Panc1 (cell line): ENCODE measurements around the gene EIF3L. TPM values are rescaled to one million over a fixed set of nuclear protein-coding genes. Genes with fewer than 3 reads are reported as not detected.

Experiments used
- ATAC-seq: fragments of 200-7000 bp; cut with Tn5 transposase; 2 replicates; pipeline ENCODE4 v1.9.1; 2020; ENCODE audit warnings: mild to moderate bottlenecking, moderate library complexity
- BruUV-seq: library from RNA; stranded (reverse); fragments of 400-500 nt; replicated peaks from 2 replicates; lab custom pipeline; 2021; lab: Mats Ljungman, UMichigan
- CTCF ChIA-PET: fragments of 300-600 bp; sonication (Branson Sonifier 250); formaldehyde crosslinking; loops from one replicate; lab custom pipeline; 2022; ENCODE audit warnings: antibody characterized with exemption; lab: Charles Lee
- POLR2A ChIA-PET: fragments of 300-600 bp; sonication (Branson Sonifier 250); formaldehyde crosslinking; loops from one replicate; lab custom pipeline; 2022; ENCODE audit warnings: antibody characterized with exemption; lab: Charles Lee
- DNase-seq: peaks from one replicate; pipeline ENCODE4 v3.0.0-alpha.2; 2010; ENCODE audit warnings: low read depth, low spot score
- H3K27ac ChIP-seq: 2 replicates; pipeline ENCODE4 v1.5.1; 2011; ENCODE audit warnings: mild to moderate bottlenecking, low read length, inconsistent platforms
- H3K27me3 ChIP-seq: fragments of 200-500 bp; sonication (Bioruptor generic); 2 replicates; pipeline ENCODE4 v1.6.0; 2014; ENCODE audit warnings: low read length, inconsistent platforms; ENCODE audit not compliant: control insufficient read depth, insufficient read depth
- H3K36me3 ChIP-seq: fragments of 200-500 bp; sonication (Bioruptor generic); 2 replicates; pipeline ENCODE4 v1.5.1; 2014; ENCODE audit warnings: inconsistent platforms, mild to moderate bottlenecking, low read length, moderate library complexity; ENCODE audit not compliant: control insufficient read depth, insufficient read depth
- H3K4me1 ChIP-seq: 2 replicates; pipeline ENCODE4 v1.5.1; 2011; ENCODE audit warnings: inconsistent platforms, mild to moderate bottlenecking, low read length, moderate library complexity; ENCODE audit not compliant: control insufficient read depth, insufficient read depth
- H3K4me3 ChIP-seq, 2 experiments: 2 replicates each; pipeline ENCODE4 v1.5.1; 2011 to 2012; ENCODE audit warnings: low read depth in 2 of 2, low read length in 2 of 2, mild to moderate bottlenecking in 2 of 2, inconsistent platforms in 1 of 2, moderate library complexity in 1 of 2
- H3K9me3 ChIP-seq: fragments of 200-500 bp; sonication (Bioruptor generic); 2 replicates; pipeline ENCODE4 v1.5.1; 2014; ENCODE audit warnings: low read depth, mild to moderate bottlenecking, inconsistent platforms, low read length, moderate library complexity; ENCODE audit not compliant: control insufficient read depth, insufficient read depth
- POLR2AphosphoS5 ChIP-seq: IDR thresholded peaks from 2 replicates; pipeline ENCODE4 v1.6.1; 2012; ENCODE audit warnings: mild to moderate bottlenecking, low read depth, low read length, moderate library complexity
- SIN3A ChIP-seq: IDR thresholded peaks from 2 replicates; pipeline ENCODE4 v1.6.1; 2012; ENCODE audit warnings: low read depth, mild to moderate bottlenecking, low read length, moderate library complexity, borderline replicate concordance; ENCODE audit not compliant: insufficient read depth
- TCF7L2 ChIP-seq: IDR thresholded peaks from 2 replicates; pipeline ENCODE4 v1.6.1; 2011; ENCODE audit warnings: mild to moderate bottlenecking, low read depth, low read length, inconsistent platforms
- in situ Hi-C: cut with HindIII; loops from 2 replicates; pipeline ENCODE4 v1.10.0; 2016; ENCODE audit warnings: low sequenced_read_pairs, low pct_unique_long_range_greater_than_20kb
- intact Hi-C: fragments of 100-400 bp; cut with micrococcal nuclease; formaldehyde crosslinking; loops from one replicate; pipeline ENCODE4 v1.10.0; 2022; ENCODE audit not compliant: unreplicated experiment
- total RNA-seq: library from RNA; stranded (reverse); gene quantifications from one replicate; pipeline ENCODE4 v1.2.1, GENCODE V29; 2021; ENCODE audit not compliant: unreplicated experiment
- TF ChIP-seq, protein P1 (sequence below): fragments of 450-650 bp; IDR thresholded peaks from 2 replicates; pipeline ENCODE4 v1.5.1; 2017; ENCODE audit warnings: mild to moderate bottlenecking
- TF ChIP-seq, protein P2 (sequence below), 2 experiments: IDR thresholded peaks; 2 replicates each; pipeline ENCODE4 v1.6.1; 2011 to 2012; ENCODE audit warnings: low read depth in 2 of 2, control low read depth in 1 of 2, low read length in 1 of 2, mild to moderate bottlenecking in 1 of 2, moderate library complexity in 1 of 2; ENCODE audit not compliant: insufficient read depth in 1 of 2

EIF3L gene
- total RNA-seq, 1 experiment from 2014 or later: 211 TPM

DNA sequence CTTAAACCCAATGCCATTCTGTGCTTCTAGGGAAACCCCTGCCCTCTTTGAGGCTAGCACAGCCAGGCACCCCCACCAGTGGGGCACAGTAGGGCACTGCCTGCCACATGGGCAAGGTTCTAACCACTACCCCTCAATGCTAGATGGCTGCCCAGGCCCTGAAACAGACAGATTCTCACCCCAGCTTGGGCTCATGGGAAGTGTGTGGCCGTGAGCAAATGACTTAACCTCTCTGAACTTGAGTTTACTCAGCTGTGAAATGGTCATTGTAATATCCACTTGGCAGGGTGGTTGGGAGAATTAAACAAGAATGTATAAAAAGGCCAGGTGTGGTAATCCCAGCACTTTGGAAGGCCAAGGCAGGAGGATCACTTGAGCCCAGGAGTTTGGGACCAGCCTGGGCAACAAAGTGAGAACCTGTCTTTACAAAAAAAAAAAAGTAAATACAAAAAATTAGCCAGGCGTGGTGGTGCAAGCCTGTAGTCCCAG is 81.8 kb downstream of the EIF3L start:
- CTCF ChIA-PET: interaction anchor here (0.7 to 1.0 kb wide), 2 partner anchors 25 to 33 kb away, joined by 3 read pairs; partner anchors contain the start of gene MICALL1

DNA sequence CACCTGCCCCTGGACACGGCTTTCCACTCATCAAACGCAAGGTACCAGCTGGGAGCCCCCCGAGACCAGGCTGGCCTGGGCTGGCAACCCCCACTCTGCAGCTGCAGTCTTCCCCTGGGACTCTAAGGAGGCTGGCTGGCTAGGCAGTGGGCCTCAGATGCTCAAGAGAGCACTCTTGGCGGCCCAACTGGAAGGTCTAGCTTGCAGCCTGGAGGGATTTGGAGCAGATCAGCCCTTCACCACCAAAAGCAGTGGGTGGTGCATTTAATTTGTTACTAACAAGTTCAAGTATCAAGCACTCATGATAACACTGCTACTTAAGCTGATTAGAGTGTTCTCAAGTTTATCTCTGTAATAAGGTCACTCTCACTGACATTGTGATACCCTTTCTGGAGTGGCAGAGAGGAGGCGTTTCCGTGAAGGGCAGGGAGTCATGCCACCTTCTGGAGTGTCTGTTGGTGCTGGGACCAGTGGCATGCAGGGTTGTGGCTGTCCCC is 82.7 kb downstream of the EIF3L start:
- ATAC-seq: no peak
- intact Hi-C loops: no loop called here
- no TSS peak for BruUV-seq

More for the DNA sequence above, 81.8 kb downstream of the EIF3L start:
- Histone ChIP-seq H3K27ac (no peak overlapping the region), H3K36me3 (no peaks in the 10 kb centered on the region), H3K4me3 (no peak overlapping the region), H3K4me1 (peaks cover 11% of the 10 kb centered on the region), H3K27me3 (no peaks in the 10 kb centered on the region), H3K9me3 (no peaks in the 10 kb centered on the region)
- intact Hi-C loops: no loop called here
- POLR2A ChIA-PET: no interaction called here
- in situ Hi-C loops: no loop called here
- DNase-seq (no peak), ATAC-seq (no peak)
- TF ChIP-seq SIN3A (no peak), TCF7L2 (no peak), POLR2AphosphoS5 (no peak)
- TF ChIP-seq, protein P1, sequence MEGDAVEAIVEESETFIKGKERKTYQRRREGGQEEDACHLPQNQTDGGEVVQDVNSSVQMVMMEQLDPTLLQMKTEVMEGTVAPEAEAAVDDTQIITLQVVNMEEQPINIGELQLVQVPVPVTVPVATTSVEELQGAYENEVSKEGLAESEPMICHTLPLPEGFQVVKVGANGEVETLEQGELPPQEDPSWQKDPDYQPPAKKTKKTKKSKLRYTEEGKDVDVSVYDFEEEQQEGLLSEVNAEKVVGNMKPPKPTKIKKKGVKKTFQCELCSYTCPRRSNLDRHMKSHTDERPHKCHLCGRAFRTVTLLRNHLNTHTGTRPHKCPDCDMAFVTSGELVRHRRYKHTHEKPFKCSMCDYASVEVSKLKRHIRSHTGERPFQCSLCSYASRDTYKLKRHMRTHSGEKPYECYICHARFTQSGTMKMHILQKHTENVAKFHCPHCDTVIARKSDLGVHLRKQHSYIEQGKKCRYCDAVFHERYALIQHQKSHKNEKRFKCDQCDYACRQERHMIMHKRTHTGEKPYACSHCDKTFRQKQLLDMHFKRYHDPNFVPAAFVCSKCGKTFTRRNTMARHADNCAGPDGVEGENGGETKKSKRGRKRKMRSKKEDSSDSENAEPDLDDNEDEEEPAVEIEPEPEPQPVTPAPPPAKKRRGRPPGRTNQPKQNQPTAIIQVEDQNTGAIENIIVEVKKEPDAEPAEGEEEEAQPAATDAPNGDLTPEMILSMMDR: peak; percentile 24
- TF ChIP-seq, protein P2, sequence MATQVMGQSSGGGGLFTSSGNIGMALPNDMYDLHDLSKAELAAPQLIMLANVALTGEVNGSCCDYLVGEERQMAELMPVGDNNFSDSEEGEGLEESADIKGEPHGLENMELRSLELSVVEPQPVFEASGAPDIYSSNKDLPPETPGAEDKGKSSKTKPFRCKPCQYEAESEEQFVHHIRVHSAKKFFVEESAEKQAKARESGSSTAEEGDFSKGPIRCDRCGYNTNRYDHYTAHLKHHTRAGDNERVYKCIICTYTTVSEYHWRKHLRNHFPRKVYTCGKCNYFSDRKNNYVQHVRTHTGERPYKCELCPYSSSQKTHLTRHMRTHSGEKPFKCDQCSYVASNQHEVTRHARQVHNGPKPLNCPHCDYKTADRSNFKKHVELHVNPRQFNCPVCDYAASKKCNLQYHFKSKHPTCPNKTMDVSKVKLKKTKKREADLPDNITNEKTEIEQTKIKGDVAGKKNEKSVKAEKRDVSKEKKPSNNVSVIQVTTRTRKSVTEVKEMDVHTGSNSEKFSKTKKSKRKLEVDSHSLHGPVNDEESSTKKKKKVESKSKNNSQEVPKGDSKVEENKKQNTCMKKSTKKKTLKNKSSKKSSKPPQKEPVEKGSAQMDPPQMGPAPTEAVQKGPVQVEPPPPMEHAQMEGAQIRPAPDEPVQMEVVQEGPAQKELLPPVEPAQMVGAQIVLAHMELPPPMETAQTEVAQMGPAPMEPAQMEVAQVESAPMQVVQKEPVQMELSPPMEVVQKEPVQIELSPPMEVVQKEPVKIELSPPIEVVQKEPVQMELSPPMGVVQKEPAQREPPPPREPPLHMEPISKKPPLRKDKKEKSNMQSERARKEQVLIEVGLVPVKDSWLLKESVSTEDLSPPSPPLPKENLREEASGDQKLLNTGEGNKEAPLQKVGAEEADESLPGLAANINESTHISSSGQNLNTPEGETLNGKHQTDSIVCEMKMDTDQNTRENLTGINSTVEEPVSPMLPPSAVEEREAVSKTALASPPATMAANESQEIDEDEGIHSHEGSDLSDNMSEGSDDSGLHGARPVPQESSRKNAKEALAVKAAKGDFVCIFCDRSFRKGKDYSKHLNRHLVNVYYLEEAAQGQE (IDR thresholded peaks at IDR 0.05; ENCODE audit: insufficient read depth in 1 of 2, low read depth in 2 of 2, low read length in 1 of 2): no peak
- BruUV-seq: no TSS peak

More for the DNA sequence above, 82.7 kb downstream of the EIF3L start:
- in situ Hi-C loops: no loop called here
- ChIA-PET POLR2A (interaction anchor here (0.5 kb wide), 1 partner anchor 53 kb away, joined by 3 read pairs; no protein-coding TSS in a partner anchor), CTCF (interaction anchor here (1.0 kb wide), 1 partner anchor 26 kb away, joined by 3 read pairs; the partner anchor contains the start of gene MICALL1)
- no peak overlapping the region for H3K4me3 ChIP-seq
- no peaks in the 10 kb centered on the region for H3K27me3 ChIP-seq
- H3K36me3 ChIP-seq: no peaks in the 10 kb centered on the region
- TF ChIP-seq, protein P1: no peak
- H3K27ac ChIP-seq: no peak overlapping the region
- no peak for DNase-seq
- H3K9me3 ChIP-seq: no peaks in the 10 kb centered on the region
- H3K4me1 ChIP-seq: peaks cover 11% of the 10 kb centered on the region
